RCC 7860 (cell line): ENCODE measurements around the gene DUOX2.
"Not testable (repeated sequence)": the region's sequence is repeated elsewhere in the genome, so short reads cannot be mapped to it uniquely, and the experiment has no call there.

ENCODE experiments used
- DNase-seq: peaks from one replicate; pipeline ENCODE4 v3.0.0-alpha.2; 2015; ENCODE audit warnings: low spot score
- FAIRE-seq: peaks from 2 replicates; lab custom pipeline; 2012; peaks lifted over from hg19 to GRCh38; lab: Jason Lieb, UNC

The DUOX2 gene

DNA sequence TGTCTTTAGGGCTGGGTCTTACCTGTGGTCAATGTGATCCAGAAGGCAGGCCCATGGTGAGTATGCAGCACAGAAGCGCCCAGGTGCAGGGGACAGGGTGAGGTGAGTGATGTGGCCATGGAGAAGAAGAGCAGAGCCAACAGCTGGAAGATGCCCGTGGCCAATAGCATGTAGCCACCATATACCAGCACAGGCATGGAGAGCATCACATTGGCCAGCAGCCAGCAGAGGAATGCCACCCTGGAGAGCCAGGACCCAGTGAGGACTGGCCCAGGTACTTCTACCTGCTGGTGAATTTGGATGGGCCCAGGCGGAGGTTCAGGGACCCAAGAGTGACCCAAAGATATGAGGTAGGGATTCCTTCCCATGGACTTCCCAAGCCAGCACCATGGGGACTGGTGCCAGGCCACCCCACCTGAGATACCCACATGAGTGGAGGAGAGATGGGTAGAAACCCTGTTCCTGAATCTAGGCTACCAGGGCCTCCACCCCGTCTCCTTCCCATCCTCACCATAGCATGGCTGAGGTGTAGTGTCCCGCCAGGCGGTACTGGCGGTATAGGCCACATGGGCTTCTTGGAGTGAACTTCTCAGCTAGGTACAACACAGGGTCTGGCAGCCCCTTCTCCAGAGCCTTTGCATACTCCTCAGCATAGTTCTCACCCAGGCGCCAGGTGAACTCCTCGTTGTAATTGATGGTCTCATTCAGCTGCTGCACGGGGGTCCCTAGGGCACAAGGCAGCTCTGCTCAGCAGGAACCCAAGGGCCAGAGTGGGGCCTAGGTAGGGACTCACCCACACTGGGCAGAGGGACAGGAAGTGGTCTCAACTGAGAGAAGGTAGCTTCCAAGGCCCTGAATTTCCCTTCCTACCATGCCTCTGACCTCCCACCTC is 6.4 kb upstream of the DUOX2 start:
- DNase-seq (no peak), FAIRE-seq (no peak)

DNA sequence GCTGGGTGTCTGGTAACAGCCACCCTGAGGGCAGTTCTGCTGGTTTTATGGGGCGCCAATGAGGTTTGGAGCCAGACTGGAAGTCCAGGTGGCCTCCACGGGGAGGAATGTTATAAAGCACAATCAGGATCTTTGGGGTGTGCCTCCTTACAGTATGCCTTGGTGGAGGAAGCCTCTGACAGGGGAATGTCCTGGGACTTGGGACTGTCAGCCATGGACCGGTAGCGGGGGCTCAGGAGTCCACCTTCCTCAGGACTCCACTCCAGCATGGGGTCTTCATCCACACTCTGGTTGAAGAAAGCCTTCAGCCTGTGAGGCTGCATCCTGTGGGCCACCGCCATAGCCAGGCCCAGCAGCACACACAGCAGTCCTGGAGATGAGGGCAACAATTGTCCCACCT is 5.0 kb upstream of the DUOX2 start:
- DNase-seq (no peak), FAIRE-seq (no peak)

DNA sequence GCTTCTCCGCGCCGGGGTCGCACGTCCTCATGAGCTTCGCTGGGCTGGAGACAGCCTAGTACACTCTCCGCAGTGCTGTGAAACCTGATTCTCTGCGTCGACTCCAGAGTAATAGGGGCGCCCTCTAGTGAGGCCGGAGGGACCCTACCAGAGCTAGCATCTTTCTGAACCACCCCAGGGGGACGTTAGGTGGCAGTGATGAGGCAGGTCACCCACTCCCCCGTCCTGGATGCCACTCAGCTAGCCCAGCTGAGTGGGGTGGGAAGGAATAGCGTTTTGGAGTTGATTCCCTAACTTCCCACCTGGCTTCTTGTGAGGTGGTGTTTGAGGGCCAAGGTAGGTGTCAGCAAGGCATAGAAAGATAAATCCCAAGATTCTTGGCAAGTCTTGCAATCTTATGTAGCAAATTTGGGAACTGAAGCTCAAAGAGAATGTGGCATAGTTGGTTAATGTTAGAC is 4.2 kb upstream of the DUOX2 start:
- FAIRE-seq (no peak), DNase-seq (peak; percentile 69)

DNA sequence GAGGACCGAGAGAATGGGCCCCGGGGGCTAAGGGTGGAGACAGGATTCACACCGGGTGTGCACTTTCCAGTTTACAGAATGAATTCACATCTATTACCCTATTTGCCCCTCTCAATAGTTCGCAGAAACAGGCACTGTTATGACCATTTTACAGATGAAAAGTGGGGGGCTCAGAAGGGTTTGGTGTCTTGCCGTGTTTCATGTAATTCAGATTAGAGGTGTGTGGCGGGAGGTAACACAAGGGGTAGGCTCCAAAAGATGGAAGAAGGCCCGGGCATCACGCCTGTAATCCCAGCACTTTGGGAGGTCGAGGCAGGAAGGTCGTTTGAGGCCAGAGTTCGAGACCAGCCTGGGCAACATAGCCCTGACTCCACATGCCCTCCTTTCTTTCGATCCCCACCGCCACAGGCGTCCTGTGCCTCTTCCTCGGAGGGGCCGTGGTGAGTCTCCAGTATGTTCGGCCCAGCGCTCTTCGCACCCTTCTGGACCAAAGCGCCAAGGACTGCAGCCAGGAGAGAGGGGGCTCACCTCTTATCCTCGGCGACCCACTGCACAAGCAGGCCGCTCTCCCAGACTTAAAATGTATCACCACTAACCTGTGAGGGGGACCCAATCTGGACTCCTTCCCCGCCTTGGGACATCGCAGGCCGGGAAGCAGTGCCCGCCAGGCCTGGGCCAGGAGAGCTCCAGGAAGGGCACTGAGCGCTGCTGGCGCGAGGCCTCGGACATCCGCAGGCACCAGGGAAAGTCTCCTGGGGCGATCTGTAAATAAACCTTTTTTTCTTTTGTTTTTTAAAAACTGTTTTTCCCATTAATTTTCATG is 3.5 kb upstream of the DUOX2 start:
- FAIRE-seq (no peak), DNase-seq (no peak)

DNA sequence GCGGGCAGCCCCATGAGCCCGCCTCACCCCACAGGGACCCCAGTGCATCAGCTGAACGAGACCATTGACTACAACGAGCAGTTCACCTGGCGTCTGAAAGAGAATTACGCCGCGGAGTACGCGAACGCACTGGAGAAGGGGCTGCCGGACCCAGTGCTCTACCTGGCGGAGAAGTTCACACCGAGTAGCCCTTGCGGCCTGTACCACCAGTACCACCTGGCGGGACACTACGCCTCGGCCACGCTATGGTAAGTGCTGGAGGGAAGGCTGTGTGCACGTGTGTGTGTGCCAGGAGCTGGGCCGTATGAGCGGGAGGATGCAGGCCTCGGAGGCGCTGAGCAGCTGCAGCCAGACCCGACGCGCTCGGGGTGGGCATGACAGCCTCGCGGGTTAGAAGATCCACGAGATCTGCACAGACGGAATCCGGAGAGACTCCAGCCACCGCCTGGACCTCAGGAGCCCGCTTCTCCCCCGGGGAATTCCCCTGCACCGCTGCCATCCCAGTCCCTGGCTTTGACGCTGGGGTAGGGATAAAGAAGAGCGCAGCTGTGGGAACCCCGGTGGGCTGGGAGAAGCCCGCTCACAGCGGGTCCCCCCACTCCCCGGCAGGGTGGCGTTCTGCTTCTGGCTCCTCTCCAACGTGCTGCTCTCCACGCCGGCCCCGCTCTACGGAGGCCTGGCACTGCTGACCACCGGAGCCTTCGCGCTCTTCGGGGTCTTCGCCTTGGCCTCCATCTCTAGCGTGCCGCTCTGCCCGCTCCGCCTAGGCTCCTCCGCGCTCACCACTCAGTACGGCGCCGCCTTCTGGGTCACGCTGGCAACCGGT is 2.7 kb upstream of the DUOX2 start:
- FAIRE-seq (no peak), DNase-seq (no peak)

DNA sequence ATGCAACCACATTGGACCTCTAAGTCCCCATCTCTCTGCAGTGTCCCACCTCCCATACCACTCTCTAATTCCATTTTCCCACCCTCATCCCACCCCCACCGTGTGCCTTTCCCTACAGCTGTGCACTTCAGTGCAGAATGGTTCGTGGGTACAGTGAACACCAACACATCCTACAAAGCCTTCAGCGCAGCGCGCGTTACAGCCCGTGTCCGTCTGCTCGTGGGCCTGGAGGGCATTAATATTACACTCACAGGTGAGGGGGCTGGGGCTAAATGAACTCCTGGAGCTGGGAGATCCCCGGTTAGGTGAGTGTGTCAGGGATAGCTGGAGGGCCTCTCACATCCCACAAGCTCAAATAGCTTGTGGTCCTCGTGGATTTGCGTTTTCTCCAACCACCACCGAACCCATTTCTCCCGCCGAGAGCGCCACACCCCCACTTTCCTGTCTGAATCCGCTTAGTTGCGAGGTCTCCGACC is 2.1 kb upstream of the DUOX2 start:
- DNase-seq, result no peak
- no peak for FAIRE-seq

DNA sequence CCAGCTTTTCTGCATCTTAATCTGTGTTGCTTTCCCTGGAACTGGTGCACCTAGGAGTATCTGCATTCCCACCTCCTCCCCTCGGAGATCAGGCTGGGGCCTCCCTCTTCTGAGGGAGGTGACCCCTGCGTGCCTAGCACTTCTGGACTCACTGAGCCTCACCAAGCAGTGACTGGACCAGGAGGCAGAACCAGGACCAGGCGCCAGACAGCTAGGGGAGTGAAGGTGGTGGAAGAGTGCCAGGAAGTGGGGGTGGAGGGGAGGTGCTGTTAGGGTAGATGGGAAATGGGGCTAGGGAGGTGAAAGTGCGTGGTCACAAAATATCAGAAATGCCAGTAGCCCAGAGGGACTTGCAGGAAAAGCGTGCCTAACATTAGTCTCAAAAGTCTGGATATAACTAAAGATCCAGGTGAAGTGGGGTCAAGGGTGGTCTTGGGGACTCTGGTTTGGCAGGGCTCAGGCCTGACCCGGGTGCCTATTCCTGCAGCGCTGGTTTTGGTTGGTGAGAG is 1.4 kb upstream of the DUOX2 start:
- no peak for FAIRE-seq
- no peak for DNase-seq

DNA sequence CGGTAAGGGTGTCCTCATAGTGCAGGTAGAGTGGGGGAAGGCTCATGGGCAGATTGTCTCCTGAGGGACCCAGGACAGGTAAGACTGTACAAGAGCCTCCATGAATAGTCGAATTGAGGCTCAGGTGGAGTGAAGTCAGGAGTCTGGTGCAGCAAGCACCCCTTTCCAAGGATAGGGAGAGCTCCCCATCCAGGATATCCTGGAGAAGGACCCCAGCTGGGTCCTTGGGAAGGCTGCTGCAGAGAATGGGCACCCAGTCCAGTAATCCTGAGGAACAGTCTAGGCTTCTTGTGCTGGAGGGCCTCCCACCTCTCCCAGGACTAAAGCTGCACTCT is 746 bp upstream of the DUOX2 start:
- DNase-seq, result no peak
- no peak for FAIRE-seq

DNA sequence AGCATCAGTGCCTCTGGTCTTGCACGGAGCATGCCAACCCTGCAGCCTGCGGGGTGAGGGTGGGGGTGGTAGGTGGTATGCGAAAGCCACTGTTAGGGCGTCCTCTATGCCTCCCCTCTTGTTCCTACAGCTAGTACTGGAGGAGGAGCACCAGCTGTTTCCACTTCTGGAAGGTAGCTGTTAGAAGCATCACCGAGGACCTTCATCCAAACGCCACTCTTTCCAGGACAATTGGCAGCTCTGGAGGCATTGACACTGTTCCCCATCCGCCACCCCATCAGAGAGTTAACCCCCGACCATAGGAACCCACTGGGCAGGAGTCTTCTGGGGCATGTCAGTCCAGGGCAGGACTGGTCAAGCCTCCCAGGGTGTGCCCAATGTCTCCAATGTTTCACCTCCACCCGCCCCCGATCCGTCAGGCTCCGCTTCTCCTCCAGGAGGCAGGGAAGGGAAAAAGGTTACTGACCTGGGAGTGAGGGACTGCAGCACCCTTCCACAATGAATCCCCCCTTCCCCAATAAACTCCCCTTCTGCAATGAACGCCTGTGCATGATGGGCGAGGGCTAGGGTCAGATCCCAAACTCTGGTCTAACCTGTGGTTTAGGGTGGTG is 487 bp downstream of the DUOX2 start:
- DNase-seq (no peak), FAIRE-seq (no peak)

DNA sequence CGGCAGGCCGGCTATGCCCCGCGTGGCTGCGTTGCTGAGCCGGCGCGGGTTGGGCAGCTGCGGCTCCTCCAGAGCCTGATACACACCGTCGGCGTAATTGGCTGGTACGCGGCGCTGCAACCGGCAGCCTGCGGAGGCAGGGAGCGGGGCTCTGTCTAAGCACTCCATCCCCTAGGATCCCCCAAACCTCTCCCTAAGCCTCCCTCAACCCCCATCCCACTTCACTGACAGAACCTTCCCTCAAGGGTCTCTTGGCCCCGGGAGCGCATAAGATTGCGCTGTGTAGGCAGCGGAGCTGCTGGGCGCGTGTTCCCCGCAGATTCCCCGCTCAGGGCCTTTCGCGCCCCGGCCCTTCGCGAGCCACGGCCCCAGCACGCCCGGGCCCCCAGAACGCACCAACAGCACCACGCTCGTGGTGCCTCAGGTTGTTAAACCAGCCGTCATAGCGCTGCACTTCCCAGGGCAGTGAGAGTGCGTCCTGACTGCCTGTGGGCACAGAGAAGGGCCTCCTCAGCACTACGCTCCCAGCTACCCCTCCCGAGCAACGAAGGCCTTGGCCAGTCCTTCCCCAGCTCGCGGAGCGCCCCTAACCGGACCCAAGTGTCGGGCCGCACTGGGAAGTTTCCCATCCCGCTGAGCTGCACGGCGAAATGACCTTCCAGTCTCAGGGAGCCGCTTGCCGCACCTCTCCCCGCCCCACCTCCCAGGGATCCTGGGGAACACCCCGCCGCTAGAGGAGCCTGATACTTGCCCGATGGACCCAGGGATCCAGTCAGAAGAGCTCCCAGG is 1.2 kb downstream of the DUOX2 start:
- FAIRE-seq (no peak), DNase-seq (no peak)

DNA sequence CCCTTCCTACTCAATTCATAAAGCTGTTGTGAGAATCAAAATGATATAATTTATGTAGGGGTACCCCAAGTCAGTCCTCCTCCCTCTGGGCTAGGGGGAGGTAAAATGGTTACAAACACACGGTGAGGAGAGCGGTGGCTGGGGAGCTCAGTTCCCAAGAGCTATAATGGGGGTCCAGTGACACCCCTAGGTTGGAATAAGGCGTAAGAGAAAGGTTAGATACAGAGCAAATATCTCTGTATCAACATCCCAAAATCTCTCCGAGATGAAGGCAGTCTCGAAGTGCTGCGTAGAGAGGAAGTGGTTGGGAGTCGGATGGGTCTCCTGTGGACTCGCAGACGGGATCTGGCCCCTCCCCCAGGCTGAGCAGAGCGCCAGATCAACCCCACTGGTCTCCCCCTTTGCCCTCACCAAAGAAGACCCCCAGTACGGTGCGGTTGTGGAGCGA is 1.8 kb downstream of the DUOX2 start:
- DNase-seq, result no peak
- FAIRE-seq, result no peak

DNA sequence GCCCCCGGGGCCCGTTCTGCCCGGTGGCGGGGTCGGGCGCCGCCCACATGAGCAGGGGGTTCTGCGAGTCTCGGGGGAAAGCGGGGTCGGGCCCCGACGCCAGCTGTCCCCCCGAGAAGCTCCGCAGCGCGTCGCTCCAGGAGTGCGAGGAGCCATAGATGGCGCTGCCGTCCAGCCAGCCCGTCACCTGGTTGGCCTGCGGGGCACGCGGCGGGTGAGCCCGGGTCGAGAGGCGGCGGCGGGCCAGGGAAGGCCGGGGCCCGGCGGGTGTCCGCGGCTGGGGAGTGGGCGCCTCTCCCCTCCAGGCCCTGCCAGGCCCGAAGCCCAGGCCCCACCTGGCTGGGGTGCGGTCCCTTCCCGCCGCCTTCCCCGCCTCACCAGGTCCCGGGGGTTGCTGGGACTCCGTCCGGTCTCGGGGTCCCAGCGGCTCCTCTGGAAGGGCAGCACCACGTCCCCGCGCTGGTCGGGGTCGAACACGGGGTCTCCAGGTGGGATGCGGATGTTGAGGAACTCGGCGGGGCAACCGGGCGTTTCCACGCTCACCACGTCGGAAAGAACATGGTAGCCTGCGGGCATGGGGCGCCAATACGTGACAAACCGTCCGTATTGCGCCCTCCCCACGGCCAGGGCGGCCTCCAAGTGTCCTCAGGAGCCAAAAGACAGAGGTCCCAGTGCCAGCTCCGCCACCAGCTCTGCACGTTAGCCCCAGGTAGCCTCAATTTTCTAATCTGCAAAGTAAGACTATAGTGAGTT is 2.4 kb downstream of the DUOX2 start:
- FAIRE-seq, result no peak
- DNase-seq, result no peak

DNA sequence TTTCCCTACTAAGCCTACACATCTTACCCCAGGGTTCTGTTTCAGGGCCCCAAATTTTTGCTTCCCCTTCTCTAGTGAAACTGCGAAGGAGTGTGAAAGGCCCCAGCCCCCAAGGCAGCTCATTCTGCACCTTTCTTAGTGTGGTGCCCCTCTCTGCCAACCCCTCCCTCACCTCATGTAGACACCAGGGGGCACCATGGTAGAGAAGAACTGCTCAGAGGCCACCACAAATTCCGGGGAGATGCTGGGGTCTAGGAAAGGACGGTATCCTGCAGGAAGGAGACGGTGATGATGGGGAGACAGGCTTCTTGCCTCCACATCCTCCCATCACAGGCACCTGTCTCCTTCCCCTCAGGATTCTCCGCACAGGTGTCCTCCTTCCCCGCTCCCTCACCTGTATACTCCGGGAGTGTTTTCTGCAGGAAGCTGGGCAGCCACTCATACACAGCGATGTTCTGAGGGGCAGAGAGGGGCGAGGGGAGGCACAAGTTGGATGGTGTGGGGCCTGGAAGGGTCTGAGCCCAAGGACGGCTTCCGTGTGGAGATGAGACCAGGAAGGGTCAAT is 3.6 kb downstream of the DUOX2 start:
- FAIRE-seq (no peak), DNase-seq (no peak)

DNA sequence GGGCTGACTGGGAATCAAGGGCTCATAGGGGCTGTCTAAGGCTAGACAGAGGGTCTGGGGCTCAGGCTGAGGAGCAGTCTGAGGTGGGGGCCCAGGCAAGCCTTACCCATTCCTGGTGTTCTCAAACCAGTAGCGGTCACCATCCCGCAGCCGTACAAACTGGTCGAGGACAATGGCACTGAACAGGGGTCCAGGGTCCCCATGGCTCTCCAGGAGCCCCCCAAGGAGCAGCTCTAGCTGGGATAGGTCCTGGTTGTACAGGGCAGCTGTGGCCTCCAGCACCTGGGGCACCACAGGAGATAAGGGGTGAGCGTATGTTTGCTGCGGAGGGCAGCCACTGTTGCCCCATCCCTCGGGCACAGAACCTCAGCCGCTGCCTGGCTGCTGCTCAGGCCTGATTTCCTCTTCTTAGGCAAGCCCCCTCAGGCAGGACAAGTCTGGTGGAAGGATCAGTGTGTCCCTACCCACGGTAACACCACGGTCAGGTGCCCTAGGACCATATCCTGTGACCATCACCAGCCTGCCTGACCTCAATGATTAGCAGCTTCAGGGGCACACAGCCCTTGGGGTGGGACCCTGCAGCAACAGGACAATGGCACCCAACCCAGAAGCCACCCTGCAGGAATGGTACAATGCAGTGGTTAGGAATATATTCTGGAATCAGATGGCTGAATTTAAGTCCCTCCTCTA is 5.9 kb downstream of the DUOX2 start:
- no peak for FAIRE-seq
- DNase-seq, result no peak

DNA sequence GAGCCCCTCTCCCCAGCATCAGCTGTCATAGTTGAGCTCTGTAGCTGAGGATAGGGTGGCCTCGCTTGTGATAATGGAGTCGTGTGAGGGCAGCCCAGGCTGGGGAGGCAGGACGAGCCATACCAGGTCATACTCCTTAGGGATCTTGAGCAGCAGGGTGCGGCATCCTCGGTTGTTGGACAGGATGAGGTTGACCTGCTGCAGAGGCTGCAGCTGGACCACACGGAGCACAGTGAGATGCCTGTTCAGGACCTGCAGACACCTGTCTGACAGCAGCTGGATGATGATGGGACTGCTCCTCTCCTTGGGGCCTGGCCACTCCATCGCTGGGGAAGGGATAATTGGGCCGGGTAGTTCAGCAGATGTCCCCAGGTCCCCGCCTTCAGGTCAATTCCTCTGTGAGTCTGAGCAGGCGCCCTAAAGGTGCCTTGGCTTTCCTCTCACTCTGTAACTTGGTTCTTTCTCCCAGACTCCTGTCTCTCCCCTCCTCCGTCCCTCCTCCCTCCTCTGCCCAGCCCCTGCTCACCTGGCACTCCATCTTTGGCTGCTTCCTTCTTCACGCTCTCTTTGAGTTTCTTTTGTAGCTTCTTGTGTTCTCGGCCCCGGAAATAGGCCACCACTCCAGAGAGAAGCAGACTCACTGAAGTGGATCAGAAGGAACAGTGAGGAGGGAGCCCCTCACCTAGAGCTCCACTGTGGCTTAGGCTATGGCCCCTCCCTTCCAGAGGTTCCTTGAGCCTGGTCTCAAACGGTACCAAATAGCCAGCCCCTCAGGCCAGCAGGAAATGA is 7.8 kb downstream of the DUOX2 start:
- no peak for DNase-seq
- no peak for FAIRE-seq

DNA sequence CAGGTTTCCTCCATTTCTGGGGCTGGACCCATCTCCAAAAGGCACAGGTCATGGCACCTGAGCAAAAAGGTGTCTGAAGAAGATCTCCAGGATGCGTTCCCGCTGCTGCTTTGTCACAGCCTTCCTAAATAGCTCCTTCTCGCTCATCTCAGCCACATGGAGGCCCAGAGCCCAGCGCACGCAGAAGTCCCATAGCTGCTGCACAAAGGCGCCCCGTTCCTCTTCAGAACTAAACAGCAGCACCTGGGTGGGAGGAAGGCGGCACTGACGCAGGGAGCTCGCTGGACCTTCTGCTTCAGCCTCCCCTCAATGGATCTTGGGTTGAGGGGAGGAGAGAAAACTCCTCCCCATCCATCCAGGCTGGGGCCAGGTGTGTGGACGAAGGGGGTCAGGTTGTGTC is 8.4 kb downstream of the DUOX2 start:
- DNase-seq, result no peak
- no peak for FAIRE-seq

DNA sequence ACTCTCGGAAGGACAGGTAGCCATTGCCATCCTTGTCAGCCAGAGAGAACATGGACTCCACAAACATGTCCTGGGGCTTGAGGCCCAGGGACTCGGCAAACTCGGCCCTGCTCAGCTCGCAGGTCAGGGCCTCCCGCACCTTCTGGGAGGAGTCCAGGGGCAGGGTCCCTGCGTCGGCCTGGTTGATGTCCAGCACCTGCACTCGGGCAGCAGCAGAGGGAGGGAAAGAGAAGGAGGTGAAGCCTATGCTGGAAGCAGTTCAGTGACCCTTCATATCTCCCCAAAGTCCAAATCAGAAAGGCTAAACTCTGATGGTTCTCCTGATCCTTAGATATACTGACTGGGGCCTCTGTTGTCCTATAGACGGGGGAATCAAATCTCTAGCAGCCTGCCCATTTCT is 9.8 kb downstream of the DUOX2 start:
- FAIRE-seq, result not testable (repeated sequence)

More for the DNA sequence above, 9.8 kb downstream of the DUOX2 start:
- DNase-seq, result not testable (repeated sequence)
